Thoracic aorta endothelial cell (primary cell): ENCODE results near the gene LCE3D. TPM values are rescaled to one million over a fixed set of nuclear protein-coding genes. Genes with fewer than 3 reads are reported as not detected.

ENCODE experiments used
- small RNA-seq: library from RNA; depleted of rRNA; stranded (forward); fragments of <200 nt; gene quantifications from one replicate; pipeline ENCODE3, GENCODE V24; 2012
- total RNA-seq: library from RNA; depleted of rRNA; stranded (reverse); fragments of >200 nt; gene quantifications from 2 replicates; pipeline ENCODE4 v1.2.3, GENCODE V29; 2012

LCE3D gene
- not detected in 2 replicates for total RNA-seq

GRCh38 chr1:152580433-152580832 is at the start of gene LCE3D:
LCE3D (minus strand) TSS chr1:152580516; CDS start chr1:152579936, 580 bp downstream.

GRCh38 chr1:152622803-152623202 is 42.5 kb upstream of the LCE3D start, which contains the start of gene LCE3A:
LCE3A (minus strand) TSS chr1:152623103; CDS start chr1:152623103, 0 bp downstream.

GRCh38 chr1:152613511-152613910 is 33.2 kb upstream of the LCE3D start, which contains the start of gene LCE3B:
LCE3B (plus strand) TSS chr1:152613811; CDS start chr1:152613811, 0 bp downstream.

GRCh38 chr1:152599934-152600333 is 19.6 kb upstream of the LCE3D start, which contains the start of gene LCE3C:
LCE3C (plus strand) TSS chr1:152600234; CDS start chr1:152600732, 498 bp downstream.

DNA sequence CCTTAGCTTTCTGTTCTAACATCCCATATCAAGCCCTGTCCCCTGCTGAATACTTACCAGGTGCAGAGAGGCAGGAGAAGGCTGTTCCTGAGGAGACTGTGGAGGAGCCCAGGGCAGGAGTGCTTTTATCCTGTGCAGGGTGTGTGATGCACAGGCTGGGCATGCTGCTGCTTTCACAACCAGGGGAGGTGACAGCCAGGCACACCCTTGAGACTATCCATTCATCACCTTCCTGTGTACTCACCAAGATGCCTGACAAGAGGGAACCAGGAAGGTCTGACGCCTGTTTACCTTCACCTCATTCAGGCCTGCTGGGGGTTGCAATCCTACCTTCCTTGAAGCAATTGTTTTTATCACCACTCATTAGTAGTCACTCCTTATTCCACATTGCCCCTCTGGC is 13.6 kb downstream of the LCE3D start, which contains the start of gene LCE3E:
TSS of gene LCE3E (minus strand) at position 100 of the 400 bp plus-strand sequence. CDS start 572 bp downstream, outside the sequence.

Small RNA genes lying within 50 kb of the gene (small RNA-seq; reads per million reads assigned to genes)
- not detected for gene LCE3A
- not detected for gene LCE3B

Other genes with a start within 250 kb of the LCE3D start
- not detected in 2 replicates for gene FLG2, start 220.5 kb downstream of the LCE3D start, total RNA-seq
- gene CRNN, start 166.3 kb downstream of the LCE3D start, total RNA-seq: not detected in 2 replicates
- gene LCE5A, start 69.7 kb downstream of the LCE3D start, total RNA-seq: not detected in 2 replicates
- gene CRCT1, start 66.0 kb downstream of the LCE3D start, total RNA-seq: not detected in 2 replicates
- gene LCE3E, start 13.7 kb downstream of the LCE3D start, total RNA-seq: not detected in 2 replicates
- not detected in 2 replicates for gene LCE3C, start 19.7 kb upstream of the LCE3D start, total RNA-seq
- gene LCE3B, start 33.3 kb upstream of the LCE3D start, total RNA-seq: not detected in 2 replicates
- gene LCE3A, start 42.6 kb upstream of the LCE3D start, total RNA-seq: not detected in 2 replicates
- not detected in 2 replicates for gene LCE2D, start 82.9 kb upstream of the LCE3D start, total RNA-seq
- not detected in 2 replicates for gene LCE2C, start 94.8 kb upstream of the LCE3D start, total RNA-seq
- gene LCE2B, start 105.6 kb upstream of the LCE3D start, total RNA-seq: not detected in 2 replicates
- gene LCE2A, start 117.8 kb upstream of the LCE3D start, total RNA-seq: not detected in 2 replicates
- not detected in 2 replicates for gene LCE4A, start 127.6 kb upstream of the LCE3D start, total RNA-seq
- gene KPRP, start 177.5 kb upstream of the LCE3D start, total RNA-seq: not detected in 2 replicates
- not detected in 2 replicates for gene LCE1F, start 194.6 kb upstream of the LCE3D start, total RNA-seq
- gene LCE1E, start 205.7 kb upstream of the LCE3D start, total RNA-seq: not detected in 2 replicates
- not detected in 2 replicates for gene LCE1D, start 216.2 kb upstream of the LCE3D start, total RNA-seq
- gene LCE1C, start 226.1 kb upstream of the LCE3D start, total RNA-seq: not detected in 2 replicates
- gene LCE1B, start 231.5 kb upstream of the LCE3D start, total RNA-seq: 0.22 TPM in 1 of 2 replicates, not detected in the other
- gene LCE1A, start 247.0 kb upstream of the LCE3D start, total RNA-seq: not detected in 2 replicates